ENCODE results near the gene IL9.

The IL9 gene

GRCh38 chr5:135891268-135891667 is 4.4 kb downstream of the IL9 start:
- DNase-seq (ENCODE audit: low read depth): no peak

GRCh38 chr5:135890867-135891266 is 4.8 kb downstream of the IL9 start:
- no peak for DNase-seq (ENCODE audit: low read depth)

- no peak for DNase-seq (ENCODE audit: low read depth)
Measured at GRCh38 chr5:135890296-135890695, 5.3 kb downstream of the IL9 start.

- DNase-seq (ENCODE audit: low read depth): no peak
Measured at GRCh38 chr5:135887881-135888614, 7.6 kb downstream of the IL9 start.

GRCh38 chr5:135887447-135887864 is 8.2 kb downstream of the IL9 start:
- peak; percentile 29 for DNase-seq (ENCODE audit: low read depth)

- DNase-seq (ENCODE audit: low read depth): no peak
Measured at GRCh38 chr5:135886136-135886535, 9.5 kb downstream of the IL9 start.

- DNase-seq (ENCODE audit: low read depth): no peak
Measured at GRCh38 chr5:135885031-135885430, 10.6 kb downstream of the IL9 start.

GRCh38 chr5:135883441-135883840 is 12.2 kb downstream of the IL9 start:
- DNase-seq (ENCODE audit: low read depth): no peak

- no peak for DNase-seq (ENCODE audit: low read depth)
Measured at GRCh38 chr5:135883026-135883425, 12.6 kb downstream of the IL9 start.

- DNase-seq (ENCODE audit: low read depth): no peak
Measured at GRCh38 chr5:135881819-135882218, 13.8 kb downstream of the IL9 start.

- no peak for DNase-seq (ENCODE audit: low read depth)
Measured at GRCh38 chr5:135881244-135881643, 14.4 kb downstream of the IL9 start.

- DNase-seq (ENCODE audit: low read depth): no peak
Measured at GRCh38 chr5:135880801-135881200, 14.8 kb downstream of the IL9 start.

GRCh38 chr5:135880278-135880677 is 15.4 kb downstream of the IL9 start:
- no peak for DNase-seq (ENCODE audit: low read depth)

- DNase-seq (ENCODE audit: low read depth): no peak
Measured at GRCh38 chr5:135879591-135879990, 16.1 kb downstream of the IL9 start.

- DNase-seq (ENCODE audit: low read depth): no peak
Measured at GRCh38 chr5:135878156-135878620, 17.5 kb downstream of the IL9 start.

GRCh38 chr5:135877570-135878155 is 18.0 kb downstream of the IL9 start:
- DNase-seq (ENCODE audit: low read depth): no peak

GRCh38 chr5:135876146-135876545 is 19.5 kb downstream of the IL9 start:
- DNase-seq (ENCODE audit: low read depth): no peak

- no peak for DNase-seq (ENCODE audit: low read depth)
Measured at GRCh38 chr5:135875567-135875966, 20.1 kb downstream of the IL9 start.

- no peak for DNase-seq (ENCODE audit: low read depth)
Measured at GRCh38 chr5:135874461-135874860, 21.2 kb downstream of the IL9 start.

- no peak for DNase-seq (ENCODE audit: low read depth)
Measured at GRCh38 chr5:135873831-135874230, 21.8 kb downstream of the IL9 start.

GRCh38 chr5:135871268-135871915 is 24.2 kb downstream of the IL9 start:
- DNase-seq (ENCODE audit: low read depth): no peak

GRCh38 chr5:135869935-135870334 is 25.7 kb downstream of the IL9 start:
- DNase-seq (ENCODE audit: low read depth): no peak

- no peak for DNase-seq (ENCODE audit: low read depth)
Measured at GRCh38 chr5:135869276-135869675, 26.4 kb downstream of the IL9 start.
